NCI-H748 (cell line): ENCODE data around the gene NPAS2.

Source experiments
- DNase-seq: peaks from one replicate; lab custom pipeline; 2025; ENCODE audit not compliant: unreplicated experiment; lab: John Stamatoyannopoulos, UW

Gene NPAS2

DNA sequence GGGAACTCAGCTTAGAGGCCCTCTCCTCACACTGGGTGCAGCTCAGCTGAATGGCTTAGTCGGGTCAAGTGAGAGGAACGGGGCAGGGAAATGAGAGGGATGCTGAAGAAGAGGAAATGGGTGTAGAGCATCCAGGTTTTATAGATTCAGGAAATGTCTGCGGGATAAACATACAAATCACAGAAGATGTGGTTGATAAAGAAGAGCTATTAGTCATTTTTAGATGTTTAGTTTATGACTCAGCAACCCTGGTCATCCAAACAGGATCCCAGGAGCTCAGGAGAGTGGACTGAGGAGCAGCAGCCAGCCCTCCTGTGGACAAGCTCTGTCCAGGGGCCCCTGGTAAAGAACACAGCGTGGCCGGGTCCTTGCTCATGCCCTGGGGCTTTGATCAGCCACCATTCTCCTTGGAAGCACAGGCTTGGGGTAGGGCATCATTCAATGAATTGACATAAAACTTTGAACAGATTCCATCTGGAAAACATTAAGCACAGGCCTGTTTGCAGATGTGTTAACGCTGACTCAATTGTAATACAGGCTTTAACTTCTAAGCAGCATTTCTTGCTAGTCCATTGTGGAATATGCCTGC lies 83.0 kb downstream of the NPAS2 start:
- DNase-seq = no peak

- DNase-seq = no peak
These were observed 83.8 kb downstream of the NPAS2 start for GRCh38 chr2:100903534-100904258.

DNA sequence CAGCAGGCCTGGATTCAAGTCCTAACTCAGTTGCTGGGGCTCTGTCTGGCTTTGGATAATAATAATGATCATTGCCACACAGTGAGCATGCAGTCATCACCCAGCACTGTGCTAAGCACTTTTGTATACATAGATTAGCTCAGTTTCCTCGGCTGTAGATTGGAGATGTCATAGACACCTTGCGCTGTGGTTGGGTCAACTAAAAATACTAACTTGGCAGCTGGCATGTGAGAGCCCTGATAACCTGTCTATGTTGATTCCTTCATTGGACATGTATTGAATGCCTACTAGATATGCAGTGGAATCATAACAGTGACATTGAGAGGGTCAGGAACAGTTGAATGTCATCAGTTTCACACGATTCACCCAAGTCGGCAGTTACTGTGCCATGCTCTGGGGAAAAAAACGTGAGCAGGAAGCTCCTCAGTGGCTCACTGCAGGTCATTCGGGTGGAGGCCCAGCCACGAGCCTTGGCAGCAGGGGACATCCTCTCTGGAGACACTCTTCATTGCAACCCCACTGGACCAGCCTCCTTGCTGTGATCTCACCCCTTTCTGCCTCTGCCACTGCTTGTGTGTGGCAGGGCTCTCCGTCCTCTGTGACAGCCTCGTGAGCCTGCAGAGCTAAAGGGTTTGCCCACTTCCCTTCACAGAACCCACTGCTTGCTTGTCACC lies 85.3 kb downstream of the NPAS2 start:
- DNase-seq = no peak

DNA sequence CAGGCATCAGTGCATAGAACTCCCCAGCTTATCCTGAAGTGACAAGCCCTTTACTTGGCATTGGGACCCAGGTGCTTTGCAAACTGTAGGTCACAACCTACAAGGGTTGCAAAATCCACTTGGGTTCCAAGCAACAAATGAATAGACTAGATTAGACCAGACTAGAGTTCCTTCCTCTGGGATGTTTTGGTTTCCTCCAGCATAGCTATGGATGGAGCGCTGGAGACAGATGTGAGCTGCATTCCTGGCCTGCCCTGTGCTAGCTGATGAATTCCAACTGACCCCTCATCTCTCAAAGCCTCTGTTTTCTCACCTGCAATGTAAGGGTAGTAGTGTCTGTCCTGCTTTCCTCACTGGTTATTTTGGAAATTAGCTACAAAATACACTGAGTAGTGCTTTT lies 86.2 kb downstream of the NPAS2 start:
- DNase-seq = no peak

GRCh38 chr2:100906679-100907078 lies 86.7 kb downstream of the NPAS2 start:
- DNase-seq = no peak

DNA sequence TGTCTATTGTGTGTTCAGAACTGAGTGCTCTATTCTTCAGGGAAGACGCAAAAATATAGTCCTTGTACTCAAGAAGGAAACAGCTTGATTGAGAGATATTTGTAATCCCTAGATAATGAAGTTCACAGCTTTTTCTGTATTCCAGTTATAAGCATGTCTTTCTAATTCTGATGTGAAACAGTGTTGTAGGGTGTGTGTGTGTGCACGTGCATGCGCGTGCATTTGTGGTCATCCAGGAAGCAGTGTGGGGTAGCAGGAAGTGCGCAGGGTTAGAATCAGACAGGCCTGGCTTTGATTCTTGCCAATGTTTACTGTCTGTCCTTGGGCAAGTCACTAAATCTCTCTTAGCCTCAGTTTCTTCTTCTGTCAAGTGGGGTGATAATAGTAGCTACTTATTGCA lies 87.9 kb downstream of the NPAS2 start:
- DNase-seq = no peak

DNA sequence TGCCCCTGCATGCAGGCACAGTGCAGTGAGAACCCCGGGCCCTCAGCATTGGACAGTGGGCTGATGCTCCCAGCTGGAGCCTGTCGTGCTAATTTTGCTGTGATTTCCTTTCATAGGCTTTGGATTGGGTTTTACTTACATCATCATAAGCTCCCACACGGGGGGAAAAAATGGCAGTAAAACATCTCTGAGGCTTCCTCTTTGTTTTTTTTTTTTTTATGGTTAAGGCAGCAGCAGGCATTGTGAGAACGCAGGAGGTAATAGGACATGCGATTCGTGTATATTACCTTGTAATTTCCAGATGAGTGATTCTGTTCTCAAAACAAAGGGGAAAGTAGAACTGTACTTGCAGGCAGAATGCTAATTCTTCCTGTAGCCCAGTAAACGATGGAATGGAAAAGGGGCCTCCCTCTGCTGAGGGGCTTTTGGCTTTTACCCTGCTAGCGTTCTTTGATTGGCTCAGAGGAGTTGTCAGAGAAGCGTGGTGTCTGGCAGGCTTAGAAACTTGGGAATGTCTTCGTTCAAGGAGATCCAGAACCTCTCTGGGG lies 89.7 kb downstream of the NPAS2 start:
- DNase-seq = no peak

DNA sequence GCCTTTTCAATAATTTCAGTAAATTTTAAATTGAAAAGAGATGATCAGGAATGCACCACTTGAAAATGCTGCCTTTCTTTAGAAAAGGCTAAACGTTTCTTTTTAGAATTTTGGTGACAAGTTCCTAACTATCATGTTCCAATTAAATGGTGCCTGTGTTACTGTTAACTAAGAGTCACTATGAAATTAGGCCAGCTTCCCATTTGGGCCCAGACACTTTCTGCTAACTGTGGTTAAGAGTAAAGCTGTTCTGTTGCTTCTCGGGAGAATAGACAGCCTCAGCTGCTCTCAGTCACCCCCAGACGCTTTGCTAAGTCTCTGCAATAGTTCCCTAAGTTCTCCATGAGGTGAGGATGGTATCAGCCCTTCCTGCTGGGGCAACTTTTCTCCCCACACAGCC lies 90.2 kb downstream of the NPAS2 start:
- DNase-seq = no peak

- DNase-seq = no peak
These were observed 99.4 kb downstream of the NPAS2 start for GRCh38 chr2:100919316-100919715.

DNA sequence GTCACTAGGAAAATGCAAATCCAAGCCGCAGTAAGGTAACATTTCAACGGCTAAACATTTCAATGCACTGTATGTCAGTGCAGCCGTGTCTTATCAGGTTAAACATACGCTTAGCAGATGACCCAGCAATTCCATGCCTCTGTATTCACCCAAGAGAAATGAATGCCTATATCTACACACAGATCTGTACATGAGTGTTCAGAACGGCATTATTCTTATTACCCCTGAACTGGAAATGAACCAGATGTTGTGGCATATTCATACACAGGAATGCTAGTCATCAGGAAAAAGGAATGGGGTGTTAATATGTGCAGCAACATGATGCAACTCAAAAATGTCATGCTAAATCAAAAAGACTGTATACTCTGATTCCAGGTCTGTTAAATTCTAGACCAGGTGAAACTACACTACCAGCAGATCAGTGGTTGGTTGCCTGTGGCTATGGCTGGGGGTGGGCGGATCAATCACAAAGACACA lies 101.8 kb downstream of the NPAS2 start:
- no peak for DNase-seq

DNA sequence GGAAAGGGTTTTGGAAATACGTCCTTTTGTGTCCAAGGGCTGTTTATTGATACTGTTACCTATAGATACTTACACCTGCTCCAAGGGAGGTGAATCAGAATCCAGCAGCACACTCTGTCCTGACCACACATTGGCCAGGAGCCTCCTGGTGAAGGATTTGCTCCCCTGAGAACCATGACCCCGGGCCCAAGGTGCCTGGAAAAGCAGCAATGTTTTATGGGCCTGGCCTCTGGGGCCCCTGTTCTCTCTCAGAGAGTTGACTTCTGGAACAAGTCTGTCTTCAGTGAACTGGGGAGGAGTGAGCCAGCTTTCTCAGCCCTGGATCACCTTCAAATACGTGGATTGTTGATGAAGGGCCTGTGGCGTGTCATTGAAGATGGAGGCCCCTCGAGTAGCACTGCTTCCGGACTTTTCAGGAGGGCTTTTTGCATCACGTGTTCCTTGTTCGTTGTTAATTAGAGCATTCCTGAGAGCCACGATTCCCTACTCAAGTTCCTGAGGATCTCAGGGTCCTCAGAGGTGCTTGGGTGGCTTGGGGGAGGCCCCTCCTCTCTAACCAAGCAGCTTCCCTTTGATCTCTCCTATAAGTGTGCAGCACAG lies 103.6 kb downstream of the NPAS2 start:
- DNase-seq = no peak

GRCh38 chr2:100924122-100924519 lies 104.2 kb downstream of the NPAS2 start:
- DNase-seq = no peak

DNA sequence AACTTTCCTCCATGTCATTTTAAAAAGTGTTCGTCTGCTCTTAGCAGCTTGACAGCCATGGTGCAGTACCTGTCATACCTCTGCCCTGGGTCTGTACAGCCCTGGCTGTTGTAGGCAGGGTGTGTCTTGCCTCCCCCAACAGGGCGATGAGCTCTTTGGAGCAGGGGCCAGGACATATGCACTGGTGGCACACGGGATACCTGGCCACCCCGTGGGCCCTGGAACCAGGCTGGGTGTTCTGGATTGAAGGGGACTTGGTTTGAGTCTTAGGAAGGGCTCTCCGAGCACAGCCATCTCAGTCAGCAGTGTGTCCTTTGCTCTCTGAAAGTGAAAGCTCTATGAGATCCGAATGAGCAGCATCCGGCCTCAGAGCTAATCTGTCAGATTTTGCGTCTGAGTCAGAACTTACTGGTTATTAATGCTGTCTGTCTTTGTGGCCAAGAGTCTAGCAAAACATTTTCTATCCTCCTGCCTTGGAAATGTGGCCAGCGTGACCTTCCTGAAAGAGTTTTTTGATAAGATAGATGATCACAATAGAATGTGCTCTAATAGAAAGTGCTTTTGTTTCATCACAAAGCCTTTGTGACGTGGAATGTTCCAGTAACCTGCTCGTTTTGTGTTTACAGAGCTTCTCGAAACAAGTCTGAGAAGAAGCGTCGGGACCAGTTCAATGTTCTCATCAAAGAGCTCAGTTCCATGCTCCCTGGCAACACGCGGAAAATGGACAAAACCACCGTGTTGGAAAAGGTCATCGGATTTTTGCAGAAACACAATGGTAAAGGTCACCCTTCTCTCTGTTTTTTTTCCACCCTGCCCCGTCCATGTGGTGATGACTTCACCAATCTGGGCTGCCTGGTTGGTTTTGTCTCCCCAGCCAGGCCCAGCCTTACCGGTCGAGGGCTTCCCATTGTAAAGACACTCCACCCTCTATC lies 104.8 kb downstream of the NPAS2 start:
- no peak for DNase-seq

DNA sequence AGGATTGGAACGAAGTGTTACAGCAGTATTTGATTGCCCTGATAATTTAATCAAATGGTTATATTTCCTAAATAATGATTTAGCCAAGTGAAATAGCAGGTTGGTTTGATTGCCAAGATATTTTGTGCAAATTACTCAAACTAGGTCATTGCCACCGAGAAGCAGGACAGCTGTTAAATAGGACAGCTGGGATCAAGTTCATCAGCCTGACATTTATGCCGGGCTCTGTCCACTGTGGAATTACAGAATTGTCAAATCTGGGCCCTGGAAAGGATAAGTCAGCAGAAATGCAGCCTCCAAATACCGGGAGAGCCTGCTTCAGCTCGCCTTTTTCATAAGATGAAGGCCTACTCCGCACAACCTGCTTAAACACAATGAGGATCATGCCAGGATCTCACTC lies 108.3 kb downstream of the NPAS2 start:
- no peak for DNase-seq

DNA sequence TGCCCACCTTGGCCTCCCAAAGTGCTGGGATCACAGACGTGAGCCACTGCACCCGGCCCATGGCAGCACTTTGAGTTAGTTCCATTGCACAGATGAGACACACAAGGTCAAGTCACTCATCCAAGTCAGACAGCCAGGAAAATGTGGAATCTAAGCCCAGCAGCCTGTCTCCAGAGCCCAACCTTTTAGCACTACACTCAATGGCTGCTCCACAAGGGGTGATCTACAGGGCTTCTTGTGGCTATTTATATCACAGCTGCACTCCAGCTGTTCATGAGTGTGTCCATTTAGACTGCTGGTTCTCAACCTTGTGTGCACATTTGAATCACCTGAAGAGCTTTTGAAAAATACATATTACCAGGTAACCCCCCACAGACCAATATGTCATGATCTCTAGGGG lies 109.2 kb downstream of the NPAS2 start:
- no peak for DNase-seq

- DNase-seq = no peak
These were observed 114.8 kb downstream of the NPAS2 start for GRCh38 chr2:100934504-100935371.

- no peak for DNase-seq
These were observed 115.4 kb downstream of the NPAS2 start for GRCh38 chr2:100935372-100935752.

GRCh38 chr2:100936070-100936741 lies 116.3 kb downstream of the NPAS2 start:
- peak; percentile 1 for DNase-seq

DNA sequence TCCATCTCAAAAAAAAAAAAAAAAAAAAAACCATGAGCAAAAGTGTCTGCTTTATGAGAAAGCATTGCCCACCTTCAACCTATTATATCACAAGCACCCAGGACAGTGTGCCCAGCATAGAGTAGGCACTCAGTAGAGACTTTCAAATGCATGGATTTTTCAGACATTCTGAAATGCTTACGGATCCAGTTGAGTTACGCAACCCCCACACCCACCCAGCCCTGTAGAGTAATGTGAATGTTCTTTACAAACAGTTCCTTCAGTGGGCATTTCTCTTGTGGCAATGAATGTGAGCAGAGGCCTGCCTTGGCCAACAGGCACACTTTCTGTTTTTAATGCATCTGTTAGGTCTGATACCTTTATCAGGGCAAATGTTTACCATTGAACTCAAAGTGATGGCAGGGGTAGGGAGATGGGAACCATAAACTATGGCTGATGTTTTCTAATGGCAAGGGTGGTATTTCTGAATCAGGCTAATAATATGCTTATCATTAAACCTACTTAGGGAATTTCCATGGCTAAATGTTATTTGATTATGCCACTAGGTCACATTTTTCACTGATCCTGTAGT lies 117.1 kb downstream of the NPAS2 start:
- no peak for DNase-seq
